PC-3 (cell line): ENCODE data around the gene SLC2A9. TPM values are rescaled to one million over a fixed set of nuclear protein-coding genes. Genes with fewer than 3 reads are reported as not detected.

ENCODE experiments used
- ATAC-seq: fragments of 200-7000 bp; cut with Tn5 transposase; 2 replicates; pipeline ENCODE4 v1.9.1; 2020; ENCODE audit warnings: mild to moderate bottlenecking, moderate library complexity
- BruUV-seq: library from RNA; stranded (reverse); fragments of 400-500 nt; replicated peaks from 2 replicates; lab custom pipeline; 2021; lab: Mats Ljungman, UMichigan
- CTCF ChIA-PET: fragments of 300-600 bp; sonication (Branson Sonifier 250); formaldehyde crosslinking; loops from one replicate; lab custom pipeline; 2022; ENCODE audit warnings: antibody characterized with exemption; lab: Charles Lee
- POLR2A ChIA-PET: fragments of 300-600 bp; sonication (Branson Sonifier 250); formaldehyde crosslinking; loops from one replicate; lab custom pipeline; 2022; ENCODE audit warnings: antibody characterized with exemption; ENCODE audit not compliant: unreplicated experiment; lab: Charles Lee
- DNase-seq: peaks from one replicate; pipeline ENCODE4 v3.0.0-alpha.2; 2015
- H2AFZ ChIP-seq: fragments of 300-600 bp; sonication (generic); 2 replicates; pipeline ENCODE4 v1.6.0; 2016; ENCODE audit warnings: antibody characterized with exemption, low read length
- H3F3A ChIP-seq: fragments of 300-600 bp; sonication (generic); one replicate; pipeline ENCODE4 v1.6.0; 2017; ENCODE audit warnings: antibody characterized with exemption, low read length, control low read depth, mild to moderate bottlenecking; ENCODE audit not compliant: unreplicated experiment
- H3K27ac ChIP-seq: fragments of 300-600 bp; sonication (generic); 2 replicates; pipeline ENCODE4 v1.5.1; 2016; ENCODE audit warnings: mild to moderate bottlenecking, low read length
- H3K27me3 ChIP-seq: fragments of 300-600 bp; sonication (generic); 2 replicates; pipeline ENCODE4 v1.6.1; 2016; ENCODE audit warnings: low read length, mixed read lengths
- H3K36me3 ChIP-seq: fragments of 300-600 bp; sonication (generic); 2 replicates; pipeline ENCODE4 v1.6.1; 2016; ENCODE audit warnings: low read depth, mixed run types, low read length, mixed read lengths
- H3K4me1 ChIP-seq: fragments of 300-600 bp; sonication (generic); 2 replicates; pipeline ENCODE4 v1.5.1; 2016; ENCODE audit warnings: low read length; ENCODE audit not compliant: insufficient read depth
- H3K4me2 ChIP-seq: fragments of 300-600 bp; sonication (generic); 2 replicates; pipeline ENCODE4 v1.6.0; 2016; ENCODE audit warnings: low read length
- H3K4me3 ChIP-seq: fragments of 300-600 bp; sonication (generic); 2 replicates; pipeline ENCODE4 v1.5.1; 2016; ENCODE audit warnings: mild to moderate bottlenecking, low read length, mixed read lengths
- H3K79me2 ChIP-seq: fragments of 300-600 bp; sonication (generic); 2 replicates; pipeline ENCODE4 v1.6.1; 2017; ENCODE audit warnings: low read length, mixed read lengths
- H3K9ac ChIP-seq: fragments of 300-600 bp; sonication (generic); 2 replicates; pipeline ENCODE4 v1.6.0; 2016; ENCODE audit warnings: mild to moderate bottlenecking, low read length
- H3K9me2 ChIP-seq: fragments of 300-600 bp; sonication (generic); replicated peaks from 2 replicates; pipeline ENCODE4 v1.6.1; 2016; ENCODE audit warnings: mixed run types, low read length, mixed read lengths
- H3K9me3 ChIP-seq: fragments of 300-600 bp; sonication (generic); 2 replicates; pipeline ENCODE4 v1.6.1; 2016; ENCODE audit warnings: low read length, mixed read lengths
- H4K20me1 ChIP-seq: fragments of 300-600 bp; sonication (generic); 2 replicates; pipeline ENCODE4 v1.6.1; 2016; ENCODE audit warnings: low read length, mixed read lengths
- EZH2 ChIP-seq: fragments of 300-600 bp; sonication (generic); IDR thresholded peaks from one replicate; pipeline ENCODE4 v1.6.1; 2017; ENCODE audit warnings: antibody characterized with exemption, mild to moderate bottlenecking, low read length; ENCODE audit not compliant: unreplicated experiment
- EZH2phosphoT487 ChIP-seq: fragments of 300-600 bp; sonication (generic); IDR thresholded peaks from 2 replicates; pipeline ENCODE4 v1.6.1; 2018; ENCODE audit warnings: mild to moderate bottlenecking, antibody characterized with exemption, low read length, borderline replicate concordance
- intact Hi-C: fragments of 100-400 bp; cut with micrococcal nuclease; formaldehyde crosslinking; loops from 2 replicates; pipeline ENCODE4 v1.9.0; 2023
- total RNA-seq: library from RNA; depleted of rRNA; stranded (reverse); fragments of >200 nt; gene quantifications from 2 replicates; pipeline ENCODE4 v1.2.3, GENCODE V29; 2014
- TF ChIP-seq, protein P1 (sequence below): fragments of 300-600 bp; sonication (generic); conservative IDR thresholded peaks from 2 replicates; pipeline ENCODE4 v1.5.1; 2017; ENCODE audit warnings: antibody characterized with exemption, low read depth, mild to moderate bottlenecking, low read length

Gene SLC2A9
- total RNA-seq, 1 experiment from 2014 or later: 0.11 TPM

DNA sequence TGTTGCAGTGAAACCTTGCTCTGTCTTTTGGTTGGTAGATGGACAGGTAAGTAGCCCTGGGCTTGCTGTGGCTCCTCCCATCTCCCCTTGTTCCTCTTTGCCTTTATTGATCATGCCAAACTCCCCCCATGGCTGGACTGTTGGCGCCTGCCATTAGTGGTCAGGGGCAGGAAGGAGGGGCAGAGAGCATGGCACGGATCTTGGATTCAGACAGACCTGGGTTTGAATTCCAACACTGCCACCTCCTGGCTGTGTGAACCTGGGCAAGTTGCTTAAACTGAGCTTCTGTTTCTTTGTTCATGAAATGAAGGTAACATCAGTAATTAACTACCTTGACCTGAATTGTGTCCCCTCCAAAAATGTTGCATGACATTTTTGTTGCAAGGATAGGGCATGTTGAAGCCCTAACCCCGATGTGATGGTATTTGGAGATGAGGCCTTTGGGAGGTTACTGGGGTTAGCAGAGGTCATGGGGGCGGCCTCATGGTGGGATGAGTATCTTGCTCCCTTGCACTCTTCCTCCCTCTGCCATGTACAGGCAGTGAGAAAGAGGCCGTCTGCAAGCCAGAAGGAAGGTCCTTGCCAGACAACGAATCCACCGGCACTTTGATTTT, 6.0 kb downstream of the SLC2A9 start:
- no peak overlapping the region for H3K27ac ChIP-seq
- no peaks in the 10 kb centered on the region for H3K9me2 ChIP-seq
- H3K79me2 ChIP-seq: no peaks in the 10 kb centered on the region
- H3K4me1 ChIP-seq: peaks cover 6% of the 10 kb centered on the region
- intact Hi-C loops: loop anchor here (1.0 to 10.0 kb wide), 2 partner anchors 252 to 310 kb away; no protein-coding TSS in a partner anchor
- TF ChIP-seq EZH2: no peak
- TF ChIP-seq, protein P1, sequence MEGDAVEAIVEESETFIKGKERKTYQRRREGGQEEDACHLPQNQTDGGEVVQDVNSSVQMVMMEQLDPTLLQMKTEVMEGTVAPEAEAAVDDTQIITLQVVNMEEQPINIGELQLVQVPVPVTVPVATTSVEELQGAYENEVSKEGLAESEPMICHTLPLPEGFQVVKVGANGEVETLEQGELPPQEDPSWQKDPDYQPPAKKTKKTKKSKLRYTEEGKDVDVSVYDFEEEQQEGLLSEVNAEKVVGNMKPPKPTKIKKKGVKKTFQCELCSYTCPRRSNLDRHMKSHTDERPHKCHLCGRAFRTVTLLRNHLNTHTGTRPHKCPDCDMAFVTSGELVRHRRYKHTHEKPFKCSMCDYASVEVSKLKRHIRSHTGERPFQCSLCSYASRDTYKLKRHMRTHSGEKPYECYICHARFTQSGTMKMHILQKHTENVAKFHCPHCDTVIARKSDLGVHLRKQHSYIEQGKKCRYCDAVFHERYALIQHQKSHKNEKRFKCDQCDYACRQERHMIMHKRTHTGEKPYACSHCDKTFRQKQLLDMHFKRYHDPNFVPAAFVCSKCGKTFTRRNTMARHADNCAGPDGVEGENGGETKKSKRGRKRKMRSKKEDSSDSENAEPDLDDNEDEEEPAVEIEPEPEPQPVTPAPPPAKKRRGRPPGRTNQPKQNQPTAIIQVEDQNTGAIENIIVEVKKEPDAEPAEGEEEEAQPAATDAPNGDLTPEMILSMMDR: peak; percentile 79
- no peaks in the 10 kb centered on the region for H3F3A ChIP-seq
- POLR2A ChIA-PET: no interaction called here
- no peak for ATAC-seq
- no peaks in the 10 kb centered on the region for H4K20me1 ChIP-seq
- no TSS peak for BruUV-seq
- DNase-seq: peak; percentile 62
- H2AFZ ChIP-seq: no peak overlapping the region
- H3K9me3 ChIP-seq: no peaks in the 10 kb centered on the region
- no peaks in the 10 kb centered on the region for H3K36me3 ChIP-seq
- H3K4me3 ChIP-seq: no peak overlapping the region
- CTCF ChIA-PET: interaction anchor here (0.6 to 1.0 kb wide), 4 partner anchors 9 to 552 kb away, joined by 3 to 9 read pairs (median 4); no protein-coding TSS in a partner anchor
- no peak overlapping the region for H3K4me2 ChIP-seq
- H3K9ac ChIP-seq: no peak overlapping the region
- no peaks in the 10 kb centered on the region for H3K27me3 ChIP-seq

- intact Hi-C loops: loop anchor here (10.0 kb wide), 1 partner anchor 309 kb away; no protein-coding TSS in a partner anchor
- no peaks in the 10 kb centered on the region for H3K9me3 ChIP-seq
Observed at GRCh38 chr4:10013722-10014121, 7.6 kb downstream of the SLC2A9 start.

GRCh38 chr4:10011885-10012284, 9.4 kb downstream of the SLC2A9 start:
- Histone ChIP-seq H2AFZ (no peak overlapping the region), H3K9ac (no peak overlapping the region), H3K9me2 (no peaks in the 10 kb centered on the region), H3K9me3 (no peaks in the 10 kb centered on the region), H3K79me2 (no peaks in the 10 kb centered on the region), H3K27ac (no peak overlapping the region), H3F3A (peaks cover 5% of the 10 kb centered on the region), H4K20me1 (no peaks in the 10 kb centered on the region), H3K4me2 (no peak overlapping the region), H3K4me3 (no peak overlapping the region), H3K4me1 (peaks cover 25% of the 10 kb centered on the region), H3K36me3 (no peaks in the 10 kb centered on the region), H3K27me3 (no peaks in the 10 kb centered on the region)
- no peak for ATAC-seq
- CTCF ChIA-PET: no interaction called here
- DNase-seq: no peak
- no TSS peak for BruUV-seq
- POLR2A ChIA-PET: no interaction called here
- TF ChIP-seq EZH2 (no peak), EZH2phosphoT487 (no peak)
- TF ChIP-seq, protein P1: no peak
- intact Hi-C loops: loop anchor here (10.0 kb wide), 1 partner anchor 307 kb away; no protein-coding TSS in a partner anchor

More at GRCh38 chr4:10013722-10014121, 7.6 kb downstream of the SLC2A9 start:
- H4K20me1 ChIP-seq: no peaks in the 10 kb centered on the region
- no peaks in the 10 kb centered on the region for H3K9me2 ChIP-seq
- no TSS peak for BruUV-seq
- H3F3A ChIP-seq: peaks cover 1% of the 10 kb centered on the region
- H3K4me2 ChIP-seq: no peak overlapping the region
- POLR2A ChIA-PET: no interaction called here
- peak; percentile 64 for DNase-seq
- H3K79me2 ChIP-seq: no peaks in the 10 kb centered on the region
- no peaks in the 10 kb centered on the region for H3K36me3 ChIP-seq
- H3K9ac ChIP-seq: no peak overlapping the region
- H3K4me3 ChIP-seq: no peak overlapping the region
- no peak for TF ChIP-seq EZH2phosphoT487
- TF ChIP-seq, protein P1: peak; percentile 61
- TF ChIP-seq EZH2: no peak
- no peak overlapping the region for H3K27ac ChIP-seq
- CTCF ChIA-PET: interaction anchor here (0.7 kb wide), 1 partner anchor 29 kb away, joined by 3 read pairs; no protein-coding TSS in a partner anchor
- no peaks in the 10 kb centered on the region for H3K27me3 ChIP-seq
- H3K4me1 ChIP-seq: peaks cover 8% of the 10 kb centered on the region
- no peak overlapping the region for H2AFZ ChIP-seq
- ATAC-seq: peak; percentile 70
